ENCODE data around the gene ECE2. TPM values are rescaled to one million over a fixed set of nuclear protein-coding genes. Genes with fewer than 3 reads are reported as not detected.

The ECE2 gene
- total and polyA plus RNA-seq, 2 experiments from 2014 or later, result not detected

DNA sequence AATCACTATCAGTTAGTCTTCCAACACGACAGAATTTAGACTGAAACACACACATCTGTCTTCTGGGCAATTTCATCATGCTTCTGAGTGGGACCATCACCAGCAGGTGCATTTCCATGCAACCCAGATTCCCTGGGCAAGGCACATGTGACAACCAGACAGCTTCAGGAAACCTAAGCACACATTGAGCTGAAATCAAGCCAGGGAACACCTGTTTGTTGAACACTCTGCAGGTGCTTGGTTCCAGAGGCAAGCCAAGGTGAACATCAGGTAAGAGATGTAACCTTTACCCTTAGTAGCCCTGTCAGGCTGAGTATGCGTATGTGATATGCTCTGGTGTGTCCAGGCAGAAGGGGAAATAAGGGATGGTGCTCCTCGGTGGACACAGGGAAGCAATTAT is 19.9 kb downstream of the ECE2 start:
- no peak for DNase-seq
- peaks cover 8% of the 10 kb centered on the region for H3K4me1 ChIP-seq (ENCODE audit: insufficient read depth)
- H3K9ac ChIP-seq, result no peak overlapping the region
- no peak overlapping the region for H3K4me3 ChIP-seq
- in situ Hi-C loops (cut with MboI), result no loop called here
- TF ChIP-seq EZH2phosphoT487 (IDR thresholded peaks at IDR 0.05; ENCODE audit: insufficient read depth, low read depth), result no peak
- no peak for TF ChIP-seq EZH2 (IDR thresholded peaks at IDR 0.05; ENCODE audit: insufficient read depth, poor library complexity, severe bottlenecking)
- peaks cover 4% of the 10 kb centered on the region; the same call in 1 of the 2 replicates for H3K36me3 ChIP-seq (ENCODE audit: low read depth)
- no peaks in the 10 kb centered on the region for H4K20me1 ChIP-seq (ENCODE audit: insufficient read depth)
- H2AFZ ChIP-seq, result no peak overlapping the region
- no peak overlapping the region for H3K4me2 ChIP-seq (ENCODE audit: unreplicated experiment)
- peaks cover 18% of the 10 kb centered on the region for H3K79me2 ChIP-seq (ENCODE audit: insufficient read depth)
- 32 to 34% methylated on average over 3 of the region's 3 CpGs for WGBS, 2 experiments (ENCODE audit: low coverage in 1 of 2, low lambda C conversion rate in 2 of 2, missing lambda C conversion rate in 2 of 2)
- no peaks in the 10 kb centered on the region for H3K9me2 ChIP-seq (ENCODE audit: insufficient read depth)
- H3K27ac ChIP-seq, result no peak overlapping the region
- H3K9me3 ChIP-seq (ENCODE audit: low read depth), result no peaks in the 10 kb centered on the region
- H3F3A ChIP-seq (ENCODE audit: insufficient read depth), result peaks cover 13% of the 10 kb centered on the region
- H3K27me3 ChIP-seq (replicated peaks; ENCODE audit: insufficient read depth), result no peaks in the 10 kb centered on the region

DNA sequence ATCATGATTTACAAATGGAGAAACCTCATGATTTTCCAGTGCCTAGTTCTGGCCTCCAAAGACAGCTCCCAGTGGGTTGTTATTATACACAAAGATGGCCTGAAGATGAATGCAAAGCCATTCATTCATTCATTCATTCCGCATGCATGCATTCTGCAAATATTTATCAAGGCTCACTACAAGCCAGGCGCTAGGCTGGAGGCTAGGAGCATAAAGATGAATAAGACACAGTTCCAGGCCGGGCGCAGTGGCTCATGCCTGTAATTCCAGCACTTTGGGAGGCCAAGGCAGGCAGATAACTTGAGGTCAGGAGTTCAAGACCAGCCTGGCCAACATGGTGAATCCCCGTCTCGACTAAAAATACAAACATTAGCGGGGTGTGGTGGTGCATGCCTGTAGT is 20.8 kb downstream of the ECE2 start:
- H3F3A ChIP-seq (ENCODE audit: insufficient read depth), result peaks cover 21% of the 10 kb centered on the region
- H3K9me3 ChIP-seq (ENCODE audit: low read depth), result no peaks in the 10 kb centered on the region
- H3K36me3 ChIP-seq (ENCODE audit: low read depth), result peaks cover 12% of the 10 kb centered on the region
- H3K27ac ChIP-seq, result no peak overlapping the region
- no peaks in the 10 kb centered on the region for H3K27me3 ChIP-seq (replicated peaks; ENCODE audit: insufficient read depth)
- no peak for DNase-seq
- no peaks in the 10 kb centered on the region for H3K9me2 ChIP-seq (ENCODE audit: insufficient read depth)
- no peaks in the 10 kb centered on the region for H4K20me1 ChIP-seq (ENCODE audit: insufficient read depth)
- no peak overlapping the region for H3K4me3 ChIP-seq
- H2AFZ ChIP-seq, result no peak overlapping the region
- in situ Hi-C loops (cut with MboI), result no loop called here
- 74 to 90% methylated on average over 6 to 7 of the region's 7 CpGs for WGBS, 2 experiments (ENCODE audit: low coverage in 1 of 2, low lambda C conversion rate in 2 of 2, missing lambda C conversion rate in 2 of 2)
- no peak overlapping the region for H3K4me2 ChIP-seq (ENCODE audit: unreplicated experiment)
- peaks cover 17% of the 10 kb centered on the region for H3K4me1 ChIP-seq (ENCODE audit: insufficient read depth)
- no peak overlapping the region for H3K9ac ChIP-seq
- H3K79me2 ChIP-seq (ENCODE audit: insufficient read depth), result peaks cover 26% of the 10 kb centered on the region
- no peak for TF ChIP-seq EZH2phosphoT487 (IDR thresholded peaks at IDR 0.05; ENCODE audit: insufficient read depth, low read depth)
- no peak for TF ChIP-seq EZH2 (IDR thresholded peaks at IDR 0.05; ENCODE audit: insufficient read depth, poor library complexity, severe bottlenecking)

DNA sequence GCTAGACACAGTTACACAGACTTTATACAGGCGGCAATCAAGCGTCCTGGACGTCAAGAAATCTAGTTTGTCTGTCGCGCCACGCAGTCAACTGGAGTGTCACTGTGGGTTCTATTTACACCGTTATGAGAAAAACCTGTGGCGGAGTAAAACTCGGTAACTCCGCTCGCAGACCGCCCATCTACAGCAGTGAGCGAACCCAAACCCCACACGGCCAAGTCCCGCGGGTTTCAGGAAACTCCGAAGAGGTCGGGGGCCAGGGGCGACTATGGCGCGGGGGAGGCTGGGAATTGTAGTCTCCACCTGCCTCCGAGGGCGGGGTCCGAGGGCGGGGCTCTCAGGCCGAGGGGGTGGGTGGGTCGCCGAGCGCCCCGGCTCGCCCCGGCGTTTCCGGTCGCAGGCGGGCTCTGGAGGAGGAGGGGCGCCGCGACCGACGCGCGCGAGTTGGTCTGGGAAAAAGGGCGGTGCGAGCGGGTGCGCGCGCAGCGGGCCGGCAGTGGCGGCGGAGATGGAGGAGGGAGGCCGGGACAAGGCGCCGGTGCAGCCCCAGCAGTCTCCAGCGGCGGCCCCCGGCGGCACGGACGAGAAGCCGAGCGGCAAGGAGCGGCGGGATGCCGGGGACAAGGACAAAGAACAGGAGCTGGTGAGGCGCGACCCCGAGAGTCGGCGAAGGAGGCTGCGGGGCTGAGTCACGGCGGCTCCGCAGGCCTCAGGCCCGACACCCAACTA is 23.1 kb downstream of the ECE2 start, which contains the start of gene PSMD2:
Gene PSMD2 (plus strand): TSS at position 483 of the 729 bp plus-strand sequence. CDS start 26 bp downstream, at position 509.
- no peaks in the 10 kb centered on the region for H4K20me1 ChIP-seq (ENCODE audit: insufficient read depth)
- peaks cover 35% of the 10 kb centered on the region for H3K36me3 ChIP-seq (ENCODE audit: low read depth)
- peaks cover 25% of the 10 kb centered on the region for H3F3A ChIP-seq (ENCODE audit: insufficient read depth)
- peak within 1 kb of the TSS; percentile 91 for H3K4me2 ChIP-seq (ENCODE audit: unreplicated experiment)
- DNase-seq, result peak; percentile 98
- H3K4me1 ChIP-seq (ENCODE audit: insufficient read depth), result peaks cover 19% of the 10 kb centered on the region
- 0 to 1% methylated on average over 53 to 69 of the region's 78 CpGs for WGBS, 2 experiments (ENCODE audit: low coverage in 1 of 2, low lambda C conversion rate in 2 of 2, missing lambda C conversion rate in 2 of 2)
- H3K9me2 ChIP-seq (ENCODE audit: insufficient read depth), result no peaks in the 10 kb centered on the region
- TF ChIP-seq EZH2 (IDR thresholded peaks at IDR 0.05; ENCODE audit: insufficient read depth, poor library complexity, severe bottlenecking), result no peak
- TF ChIP-seq EZH2phosphoT487 (IDR thresholded peaks at IDR 0.05; ENCODE audit: insufficient read depth, low read depth), result no peak
- in situ Hi-C loops (cut with MboI), result no loop called here
- peak within 1 kb of the TSS; percentile 99 for H2AFZ ChIP-seq
- H3K9ac ChIP-seq, result peak within 1 kb of the TSS; percentile 91
- peak within 1 kb of the TSS; percentile 83 for H3K27ac ChIP-seq
- peak within 1 kb of the TSS; percentile 97 for H3K4me3 ChIP-seq
- no peaks in the 10 kb centered on the region for H3K27me3 ChIP-seq (replicated peaks; ENCODE audit: insufficient read depth)
- H3K79me2 ChIP-seq (ENCODE audit: insufficient read depth), result peaks cover 49% of the 10 kb centered on the region
- H3K9me3 ChIP-seq (ENCODE audit: low read depth), result no peaks in the 10 kb centered on the region

DNA sequence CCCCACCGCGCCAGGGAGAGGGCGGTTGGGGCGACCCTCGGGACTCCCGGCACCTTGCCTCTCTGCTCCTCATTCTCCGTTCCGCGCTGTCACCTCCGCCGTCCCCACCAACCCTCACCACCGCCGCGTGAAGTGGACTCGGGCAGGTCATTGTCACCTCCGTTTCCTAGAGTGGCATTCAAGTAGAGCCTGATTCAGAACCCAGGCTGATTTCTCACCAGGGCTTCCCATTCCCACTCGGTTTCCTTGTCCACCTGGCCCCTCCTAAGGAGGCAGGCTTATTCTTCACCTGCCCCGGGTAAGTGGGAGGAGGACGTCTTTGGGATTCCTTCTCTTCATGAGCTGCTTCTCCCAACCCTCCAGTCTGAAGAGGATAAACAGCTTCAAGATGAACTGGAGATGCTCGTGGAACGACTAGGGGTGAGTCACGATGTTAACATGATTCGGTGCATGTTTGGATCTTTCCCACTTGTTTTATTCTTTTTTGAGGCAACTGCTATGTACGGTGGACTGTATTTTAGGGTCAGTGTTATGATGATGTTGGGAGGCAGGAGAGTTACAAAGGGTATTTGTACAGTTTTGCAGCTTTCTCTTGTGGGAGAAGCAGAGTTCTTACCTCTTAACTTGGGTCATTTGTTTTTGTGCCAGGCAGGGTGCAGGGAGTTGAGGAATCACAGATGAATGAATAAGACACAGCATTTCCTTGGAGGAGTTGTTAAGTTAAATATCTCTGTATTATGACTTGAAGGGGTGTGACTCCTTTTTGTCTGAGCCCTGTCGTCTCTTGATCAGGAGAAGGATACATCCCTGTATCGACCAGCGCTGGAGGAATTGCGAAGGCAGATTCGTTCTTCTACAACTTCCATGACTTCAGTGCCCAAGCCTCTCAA is 23.9 kb downstream of the ECE2 start:
- DNase-seq, result peak; percentile 86
- peaks cover 19% of the 10 kb centered on the region for H3K4me1 ChIP-seq (ENCODE audit: insufficient read depth)
- H3K27me3 ChIP-seq (replicated peaks; ENCODE audit: insufficient read depth), result no peaks in the 10 kb centered on the region
- H3K36me3 ChIP-seq (ENCODE audit: low read depth), result peaks cover 44% of the 10 kb centered on the region
- H2AFZ ChIP-seq, result peak overlapping the region; percentile 44
- peak overlapping the region; percentile 91 for H3K9ac ChIP-seq
- peaks cover 32% of the 10 kb centered on the region for H3F3A ChIP-seq (ENCODE audit: insufficient read depth)
- no peaks in the 10 kb centered on the region for H4K20me1 ChIP-seq (ENCODE audit: insufficient read depth)
- peak overlapping the region; percentile 80 for H3K27ac ChIP-seq
- peak overlapping the region; percentile 97 for H3K4me3 ChIP-seq
- peak overlapping the region; percentile 91 for H3K4me2 ChIP-seq (ENCODE audit: unreplicated experiment)
- in situ Hi-C loops (cut with MboI), result no loop called here
- no peaks in the 10 kb centered on the region for H3K9me2 ChIP-seq (ENCODE audit: insufficient read depth)
- 5 to 6% methylated on average over 26 to 27 of the region's 29 CpGs for WGBS, 2 experiments (ENCODE audit: low coverage in 1 of 2, low lambda C conversion rate in 2 of 2, missing lambda C conversion rate in 2 of 2)
- no peaks in the 10 kb centered on the region for H3K9me3 ChIP-seq (ENCODE audit: low read depth)
- peaks cover 57% of the 10 kb centered on the region for H3K79me2 ChIP-seq (ENCODE audit: insufficient read depth)
- TF ChIP-seq EZH2 (IDR thresholded peaks at IDR 0.05; ENCODE audit: insufficient read depth, poor library complexity, severe bottlenecking), result no peak
- TF ChIP-seq EZH2phosphoT487 (IDR thresholded peaks at IDR 0.05; ENCODE audit: insufficient read depth, low read depth), result no peak
